IMR-90 (cell line): ENCODE data around the gene LMAN2. TPM values are rescaled to one million over a fixed set of nuclear protein-coding genes. Genes with fewer than 3 reads are reported as not detected.

ENCODE experiments used
- ATAC-seq: fragments of 200-7000 bp; cut with Tn5 transposase; 2 replicates; pipeline ENCODE4 v1.9.1; 2020; ENCODE audit warnings: low read depth, mild to moderate bottlenecking, moderate library complexity
- BruUV-seq: library from RNA; stranded (reverse); fragments of 400-500 nt; replicated peaks from 2 replicates; lab custom pipeline; 2021; lab: Mats Ljungman, UMichigan
- CTCF ChIA-PET: fragments of 300-600 bp; formaldehyde crosslinking; extraction: SDS; loops from one replicate; lab custom pipeline; 2021; ENCODE audit warnings: antibody characterized with exemption; lab: Yijun Ruan, JAX
- POLR2A ChIA-PET: fragments of 300-600 bp; sonication (Branson Sonifier 250); formaldehyde crosslinking; loops from one replicate; lab custom pipeline; 2022; ENCODE audit warnings: antibody characterized with exemption; ENCODE audit not compliant: unreplicated experiment; lab: Charles Lee
- DNase-seq: peaks from one replicate; pipeline ENCODE4 v3.0.0; 2013
- H2AFZ ChIP-seq: replicated peaks from 2 replicates; pipeline ENCODE3; 2013; ENCODE audit warnings: low read length, mild to moderate bottlenecking; ENCODE audit not compliant: poor library complexity
- H2AK5ac ChIP-seq: 2 replicates; pipeline ENCODE4 v1.6.1; 2013; ENCODE audit warnings: low read depth, low read length, inconsistent platforms
- H2AK9ac ChIP-seq: replicated peaks from 2 replicates; pipeline ENCODE3; 2013; ENCODE audit warnings: mild to moderate bottlenecking, low read depth, low read length, moderate library complexity; ENCODE audit not compliant: poor library complexity
- H2BK120ac ChIP-seq: 2 replicates; pipeline ENCODE4 v1.6.1; 2013; ENCODE audit warnings: low read depth, low read length, inconsistent platforms
- H2BK15ac ChIP-seq: 3 replicates; pipeline ENCODE4 v1.6.1; 2013; ENCODE audit warnings: low read depth, low read length, inconsistent platforms
- H2BK20ac ChIP-seq: 2 replicates; pipeline ENCODE4 v1.6.1; 2013; ENCODE audit warnings: low read depth, mild to moderate bottlenecking, inconsistent platforms, low read length, moderate library complexity
- H2BK5ac ChIP-seq: 2 replicates; pipeline ENCODE4 v1.6.1; 2013; ENCODE audit warnings: mild to moderate bottlenecking, low read depth, low read length, inconsistent platforms; ENCODE audit not compliant: poor library complexity, severe bottlenecking
- H3K14ac ChIP-seq: replicated peaks from 2 replicates; pipeline ENCODE4 v1.6.1; 2013; ENCODE audit warnings: low read depth, low read length, inconsistent platforms
- H3K18ac ChIP-seq: 2 replicates; pipeline ENCODE4 v1.6.1; 2013; ENCODE audit warnings: low read depth, low read length, control low read depth
- H3K23ac ChIP-seq: 2 replicates; pipeline ENCODE4 v1.6.1; 2013; ENCODE audit warnings: low read depth, low read length, inconsistent platforms
- H3K27ac ChIP-seq: 2 replicates; pipeline ENCODE4 v1.5.1; 2013; ENCODE audit warnings: mild to moderate bottlenecking, control low read depth, low read length; ENCODE audit not compliant: insufficient read depth
- H3K27me3 ChIP-seq: 2 replicates; pipeline ENCODE4 v1.6.1; 2013; ENCODE audit warnings: low read length; ENCODE audit not compliant: control insufficient read depth, insufficient read depth
- H3K36me3 ChIP-seq: 2 replicates; pipeline ENCODE4 v1.6.1; 2013; ENCODE audit warnings: low read length, mixed read lengths; ENCODE audit not compliant: control insufficient read depth, insufficient read depth
- H3K4ac ChIP-seq: 2 replicates; pipeline ENCODE4 v1.6.1; 2013; ENCODE audit warnings: low read depth, low read length, inconsistent platforms
- H3K4me1 ChIP-seq: 2 replicates; pipeline ENCODE4 v1.6.1; 2013; ENCODE audit warnings: low read length, mixed read lengths; ENCODE audit not compliant: control insufficient read depth, insufficient read depth
- H3K4me2 ChIP-seq: 2 replicates; pipeline ENCODE4 v1.6.1; 2013; ENCODE audit warnings: low read depth, mild to moderate bottlenecking, control low read depth, low read length, moderate library complexity
- H3K4me3 ChIP-seq: 2 replicates; pipeline ENCODE4 v1.5.1; 2013; ENCODE audit warnings: low read depth, mild to moderate bottlenecking, control low read depth, low read length, moderate library complexity; ENCODE audit not compliant: insufficient read depth
- H3K56ac ChIP-seq: 2 replicates; pipeline ENCODE4 v1.6.1; 2013; ENCODE audit warnings: low read length, inconsistent platforms; ENCODE audit not compliant: insufficient read depth; ENCODE audit errors: extremely low read depth
- H3K79me1 ChIP-seq, 2 experiments: 2 replicates each; pipeline ENCODE4 v1.6.1; 2013; ENCODE audit warnings: low read length in 2 of 2, inconsistent platforms in 1 of 2, low read depth in 1 of 2
- H3K9ac ChIP-seq: 2 replicates; pipeline ENCODE4 v1.6.1; 2013; ENCODE audit warnings: low read depth, low read length, control low read depth
- H3K9me1 ChIP-seq: 2 replicates; pipeline ENCODE4 v1.6.1; 2013; ENCODE audit warnings: low read length, inconsistent platforms; ENCODE audit not compliant: insufficient read depth
- H3K9me3 ChIP-seq: 2 replicates; pipeline ENCODE4 v1.6.1; 2013; ENCODE audit warnings: low read length; ENCODE audit not compliant: control insufficient read depth, insufficient read depth
- H4K20me1 ChIP-seq: 2 replicates; pipeline ENCODE4 v1.6.1; 2013; ENCODE audit warnings: low read length, inconsistent platforms; ENCODE audit not compliant: insufficient read depth
- H4K5ac ChIP-seq: 2 replicates; pipeline ENCODE4 v1.6.1; 2013; ENCODE audit warnings: mild to moderate bottlenecking, low read depth, low read length, control low read depth
- H4K8ac ChIP-seq, 2 experiments: 2 replicates each; pipeline ENCODE4 v1.6.1; 2013; ENCODE audit warnings: low read depth in 2 of 2, low read length in 2 of 2, control low read depth in 1 of 2, inconsistent platforms in 1 of 2
- H4K91ac ChIP-seq: 2 replicates; pipeline ENCODE4 v1.6.1; 2013; ENCODE audit warnings: low read depth, low read length, inconsistent platforms; ENCODE audit not compliant: insufficient read depth
- CHD1 ChIP-seq: IDR thresholded peaks from 2 replicates; pipeline ENCODE4 v1.6.1; 2012; ENCODE audit warnings: low read depth, low read length, improper control_type of control experiment
- ELK1 ChIP-seq: fragments of 150-350 bp; IDR thresholded peaks from 2 replicates; pipeline ENCODE4 v1.6.1; 2016; ENCODE audit warnings: low read depth, mild to moderate bottlenecking, low read length, moderate library complexity, borderline replicate concordance
- MAFK ChIP-seq: IDR thresholded peaks from 2 replicates; pipeline ENCODE4 v1.6.1; 2012; ENCODE audit warnings: low read depth, low read length, improper control_type of control experiment
- MXI1 ChIP-seq: IDR thresholded peaks from 2 replicates; pipeline ENCODE4 v1.6.1; 2012; ENCODE audit warnings: low read depth, mild to moderate bottlenecking, low read length, moderate library complexity, borderline replicate concordance
- NFE2L2 ChIP-seq: fragments of 150-350 bp; IDR thresholded peaks from 2 replicates; pipeline ENCODE4 v1.6.1; 2016; ENCODE audit warnings: low read depth, mild to moderate bottlenecking, low read length
- POLR2A ChIP-seq: IDR thresholded peaks from 2 replicates; pipeline ENCODE4 v1.6.1; 2012; ENCODE audit warnings: mild to moderate bottlenecking, low read depth, low read length
- RAD21 ChIP-seq: IDR thresholded peaks from 2 replicates; pipeline ENCODE4 v1.6.1; 2012; ENCODE audit warnings: low read length, improper control_type of control experiment
- RCOR1 ChIP-seq: IDR thresholded peaks from 2 replicates; pipeline ENCODE4 v1.6.1; 2012; ENCODE audit warnings: mild to moderate bottlenecking, low read length, improper control_type of control experiment; ENCODE audit not compliant: insufficient replicate concordance
- USF2 ChIP-seq: fragments of 150-350 bp; IDR thresholded peaks from 2 replicates; pipeline ENCODE4 v1.6.1; 2017; ENCODE audit warnings: mild to moderate bottlenecking, antibody characterized with exemption, low read length, low read depth
- WGBS, 2 experiments: methylation state at CpG; one replicate each; pipeline versions ENCODE4 v1.1.5 to v1.1.7; 2013; ENCODE audit warnings: missing lambda C conversion rate in 2 of 2; ENCODE audit not compliant: insufficient read length in 1 of 2; ENCODE audit errors: extremely low coverage in 2 of 2; 5-methylcytosine and 5-hydroxymethylcytosine counted together
- dilution Hi-C: fragments of 300-500 bp; cut with HindIII; formaldehyde crosslinking; loops from one replicate; pipeline ENCODE4 v1.14.3; 2018; ENCODE audit warnings: low sequenced_read_pairs; ENCODE audit not compliant: unreplicated experiment
- in situ Hi-C: fragments of 300-500 bp; cut with MboI; formaldehyde crosslinking; loops from 3 replicates; pipeline ENCODE4 v1.14.3; 2019; ENCODE audit warnings: low sequenced_read_pairs, inconsistent platforms, mixed read lengths
- intact Hi-C: fragments of 100-400 bp; cut with micrococcal nuclease; formaldehyde crosslinking; loops from 2 replicates; pipeline ENCODE4 v1.10.0; 2022
- polyA plus RNA-seq, 3 experiments: library from polyadenylated mRNA; depleted of rRNA; stranded (reverse); fragments of >200 nt; gene quantifications; 2 replicates each; pipeline ENCODE4 v1.2.3, GENCODE V29; 2012; ENCODE audit warnings: low replicate concordance in 1 of 3
- total RNA-seq: library from RNA; depleted of rRNA; stranded (reverse); fragments of >200 nt; gene quantifications from 2 replicates; pipeline ENCODE4 v1.2.3, GENCODE V29; 2012

Gene LMAN2
- total and polyA plus RNA-seq, 2 of the 4 experiments (the other 2 are of a cell fraction): 253 to 303 TPM

- TF ChIP-seq ELK1: no peak
Measured at GRCh38 chr5:177307544-177308363, 43.7 kb downstream of the LMAN2 start (continued).

GRCh38 chr5:177306674-177307543 lies 44.6 kb downstream of the LMAN2 start:
- no peak overlapping the region for H2BK120ac ChIP-seq
- H3K9ac ChIP-seq: no peak overlapping the region
- H3K4me3 ChIP-seq: no peak overlapping the region
- BruUV-seq: no TSS peak
- no peak overlapping the region for H3K27ac ChIP-seq
- no peak for DNase-seq
- in situ Hi-C loops (no loop called here), dilution Hi-C loops (no loop called here), intact Hi-C loops (no loop called here)
- no peak overlapping the region for H2BK15ac ChIP-seq
- H2BK5ac ChIP-seq: no peak overlapping the region
- H3K36me3 ChIP-seq: peaks cover 20% of the 10 kb centered on the region
- H3K27me3 ChIP-seq: no peaks in the 10 kb centered on the region
- POLR2A ChIA-PET: no interaction called here
- H3K23ac ChIP-seq: no peak overlapping the region
- no peak overlapping the region for H3K18ac ChIP-seq
- no peak overlapping the region for H3K14ac ChIP-seq
- peaks cover 49% of the 10 kb centered on the region for H4K20me1 ChIP-seq
- peaks cover 5% of the 10 kb centered on the region; the same call in 1 of the 2 replicates for H3K9me1 ChIP-seq
- 64% methylated on average over 4 of the region's 15 CpGs; no CpG with 5 or more reads in 1 of the 2 experiments for WGBS, 2 experiments
- CTCF ChIA-PET: no interaction called here
- no peaks in the 10 kb centered on the region for H3K9me3 ChIP-seq
- no peak overlapping the region for H2AFZ ChIP-seq
- peaks cover 10% of the 10 kb centered on the region for H3K4me1 ChIP-seq
- H4K91ac ChIP-seq: no peak overlapping the region
- ATAC-seq: no peak
- H2AK9ac ChIP-seq: no peak overlapping the region
- H3K4me2 ChIP-seq: no peak overlapping the region
- H2BK20ac ChIP-seq: no peak overlapping the region
- H3K56ac ChIP-seq: no peak overlapping the region
- H3K79me1 ChIP-seq: peaks cover 16 to 79% of the 10 kb centered on the region in 2 experiments; a peak in 3 of 4 replicates
- no peak overlapping the region for H2AK5ac ChIP-seq
- no peak overlapping the region for H4K8ac ChIP-seq
- no peak overlapping the region for H4K5ac ChIP-seq
- H3K4ac ChIP-seq: no peak overlapping the region
- TF ChIP-seq MAFK (no peak), NFE2L2 (no peak), MXI1 (no peak), RCOR1 (no peak), USF2 (no peak), POLR2A (no peak), ELK1 (no peak), CHD1 (no peak), RAD21 (no peak)
